ENCODE data around the gene SLC7A5.
"Not testable (repeated sequence)": the region's sequence is repeated elsewhere in the genome, so short reads cannot be mapped to it uniquely, and the experiment has no call there.

The SLC7A5 gene
- 43.8 to 368 (median 90.0) reads per million in 4 donors for total RNA-seq

DNA sequence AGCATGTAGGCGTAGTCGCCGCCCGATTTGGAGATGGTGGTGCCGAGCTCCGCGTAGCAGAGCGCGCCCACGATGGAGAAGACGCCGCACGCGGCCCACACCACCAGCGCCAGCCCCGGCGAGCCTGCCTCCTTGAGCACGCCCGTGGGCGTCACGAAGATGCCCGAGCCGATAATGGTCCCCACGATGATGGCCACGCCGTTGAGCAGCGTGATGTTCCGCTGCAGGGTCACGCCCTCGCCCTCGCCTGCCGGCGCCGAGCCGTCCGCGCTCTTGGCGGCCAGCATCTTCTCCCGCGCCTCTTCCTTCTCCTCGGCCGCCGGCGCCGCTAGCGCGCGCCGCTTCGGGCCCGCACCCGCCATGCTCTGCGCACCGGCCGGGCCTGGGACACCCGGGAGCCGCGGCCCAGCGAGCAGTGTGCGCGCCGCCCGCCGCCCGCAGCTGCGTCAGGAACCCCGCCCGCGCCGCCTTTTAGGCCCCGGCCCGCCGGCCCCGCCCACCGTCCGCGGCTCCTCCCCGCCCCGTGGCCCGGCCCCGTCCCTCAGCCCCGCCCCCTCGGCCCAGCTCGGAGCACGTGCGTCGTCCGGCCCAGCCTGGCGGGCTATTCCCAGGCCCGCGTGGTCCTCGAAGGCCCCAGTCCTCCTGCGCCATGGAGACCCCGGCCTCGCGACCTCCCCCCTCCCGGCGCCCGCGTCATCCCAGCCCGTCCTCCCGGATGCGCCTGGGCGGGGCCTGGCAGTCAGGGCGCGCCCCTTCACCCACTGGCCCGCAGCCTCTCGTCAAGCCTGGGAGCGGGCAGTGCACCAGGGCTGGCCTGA lies at the start of gene SLC7A5:
Gene SLC7A5, minus strand, starts transcription at position 447 of the 818 bp plus-strand sequence. Its CDS starts 85 bp downstream, at position 362.
- DNase-seq = peak; percentile 77 to 85 (median 80)

DNA sequence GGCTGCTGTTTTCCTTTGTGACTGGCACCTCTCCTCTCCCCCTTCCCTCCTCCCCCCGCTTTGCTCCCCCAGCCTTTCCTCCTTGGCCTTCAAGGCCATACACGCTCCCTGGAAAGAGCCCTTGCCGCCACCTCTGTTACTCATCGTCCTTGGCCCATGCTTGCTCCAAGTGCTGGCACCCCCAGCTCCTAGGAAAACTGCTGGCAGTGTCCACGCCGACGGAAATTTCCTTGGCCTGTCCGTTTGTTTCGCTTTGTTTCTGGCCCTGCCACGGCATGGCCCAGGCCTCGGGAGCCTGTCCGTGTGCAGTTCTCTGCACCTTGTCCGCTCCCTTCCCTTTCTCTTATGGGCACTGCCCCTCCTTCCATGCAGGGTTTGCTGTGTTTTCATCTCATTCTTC lies 49.0 kb upstream of the SLC7A5 start:
- no peak for DNase-seq

DNA sequence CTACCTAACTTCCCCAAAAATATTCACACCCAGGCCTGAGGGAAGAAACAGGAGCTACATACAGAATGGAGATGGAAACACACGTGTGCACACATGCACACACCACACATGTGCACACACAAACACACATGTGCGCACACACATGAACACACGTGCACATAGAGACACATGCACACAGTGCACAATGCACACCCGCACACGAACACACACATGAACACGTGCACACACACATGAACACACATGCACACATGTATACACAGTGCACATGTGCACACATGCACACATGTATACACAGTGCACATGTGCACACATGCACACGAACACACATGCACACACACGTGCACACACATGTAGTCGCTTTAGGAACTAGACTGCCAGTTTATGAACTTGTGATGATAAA lies 48.2 kb upstream of the SLC7A5 start:
- no peak for DNase-seq

DNA sequence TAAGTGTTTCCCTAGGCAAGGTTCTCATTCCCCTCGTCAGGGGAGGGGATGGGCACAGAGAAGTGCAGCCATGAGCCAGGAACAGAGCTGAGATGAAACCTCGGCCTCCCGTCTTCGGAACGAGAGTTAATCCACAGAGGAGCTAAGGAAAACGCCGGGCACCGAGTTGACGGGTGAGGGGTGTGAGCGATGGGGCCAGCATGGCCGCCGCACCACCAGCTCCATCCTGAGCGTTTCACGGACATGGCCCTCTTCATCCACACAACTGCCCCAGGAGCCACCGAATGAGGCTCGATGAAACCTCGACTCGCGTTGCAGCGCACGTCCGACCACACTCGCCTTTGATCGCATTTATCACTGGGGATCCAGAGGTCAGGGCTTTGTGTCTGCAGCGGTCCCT lies 45.5 kb upstream of the SLC7A5 start:
- DNase-seq = no peak

DNA sequence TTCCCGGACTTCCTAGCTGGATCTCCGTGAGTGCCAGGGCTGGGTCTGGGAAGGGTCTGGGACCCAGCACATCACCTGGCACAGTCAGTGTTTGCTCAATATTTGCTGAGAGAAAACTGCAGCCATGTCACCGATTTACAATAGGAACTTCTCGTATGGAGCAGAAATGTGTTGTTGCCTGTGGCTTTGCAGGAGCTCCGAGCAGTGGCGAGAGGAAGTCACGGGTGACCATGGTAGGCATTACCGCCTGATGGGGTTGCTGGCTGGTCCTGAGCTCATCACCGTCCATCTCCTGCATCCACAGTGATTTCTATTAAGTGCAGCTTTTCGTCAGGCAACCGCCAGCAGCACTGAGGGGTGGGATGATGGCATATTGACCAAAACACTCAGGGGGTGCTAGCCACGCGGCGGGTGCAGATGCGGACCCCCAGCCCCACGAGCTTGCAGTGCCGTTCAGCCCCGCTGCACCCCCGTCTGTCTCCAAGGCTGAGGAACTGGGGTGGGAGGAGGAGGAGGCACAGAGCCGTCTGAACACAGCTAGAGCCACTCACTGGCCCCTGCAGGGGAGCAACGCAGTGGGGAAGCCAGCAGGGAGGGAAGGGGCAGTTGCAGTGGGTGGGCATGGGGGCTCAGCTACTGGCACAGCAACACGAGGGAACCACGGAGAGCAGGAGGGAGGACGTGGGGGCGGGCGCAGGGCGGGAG lies 44.9 kb upstream of the SLC7A5 start:
- DNase-seq = not testable (repeated sequence)

DNA sequence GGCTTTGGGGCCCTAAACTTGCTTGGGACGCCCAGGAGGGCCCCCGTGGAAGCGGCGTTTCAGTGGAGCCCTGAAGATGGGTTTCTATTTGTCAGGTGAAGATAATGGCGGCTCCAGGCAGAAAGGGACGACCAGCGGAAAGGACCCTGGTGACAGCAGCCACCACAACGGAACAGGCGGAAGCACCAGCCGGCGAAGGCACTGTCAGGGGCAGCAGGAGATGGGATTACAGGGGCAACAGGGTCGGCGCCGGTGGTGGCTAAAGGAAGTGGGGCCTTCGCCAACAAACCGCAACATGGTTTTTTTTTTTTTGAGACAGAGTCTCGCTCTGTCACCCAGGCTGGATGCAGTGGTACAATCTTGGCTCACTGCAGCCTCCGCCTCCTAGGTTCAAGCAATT lies 43.4 kb upstream of the SLC7A5 start:
- not testable (repeated sequence) for DNase-seq

DNA sequence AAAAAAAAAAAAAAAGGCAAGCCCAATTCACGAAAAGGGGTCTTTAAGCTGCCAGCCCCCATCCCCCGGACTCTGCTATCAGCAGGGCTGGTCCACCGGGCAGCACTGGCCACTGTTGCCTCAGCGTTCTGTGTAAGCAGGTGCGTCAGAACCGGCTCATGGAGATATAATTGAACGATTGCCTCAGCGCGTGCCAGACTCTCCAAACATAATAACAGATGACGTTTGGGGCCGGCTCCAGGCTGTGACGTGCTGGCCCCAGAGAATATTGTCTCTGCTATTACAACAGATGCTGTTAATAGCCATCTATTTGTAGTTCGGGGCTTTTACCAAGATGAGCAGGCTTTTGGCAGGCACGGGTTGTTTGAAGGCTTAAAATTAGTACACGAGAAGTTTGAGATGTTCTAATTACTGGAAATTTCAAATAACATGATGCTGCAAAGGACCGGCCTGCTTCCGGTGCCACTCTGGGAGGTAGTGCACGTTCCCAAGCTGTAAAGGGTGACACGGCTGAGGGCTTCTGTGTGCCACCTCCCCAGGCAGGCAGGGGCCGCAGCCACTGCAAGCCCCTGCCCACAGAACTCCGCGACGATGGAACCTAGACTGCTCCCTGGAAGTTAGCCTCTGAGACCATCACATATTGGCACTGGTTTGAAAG lies 41.9 kb upstream of the SLC7A5 start:
- DNase-seq = not testable (repeated sequence)

DNA sequence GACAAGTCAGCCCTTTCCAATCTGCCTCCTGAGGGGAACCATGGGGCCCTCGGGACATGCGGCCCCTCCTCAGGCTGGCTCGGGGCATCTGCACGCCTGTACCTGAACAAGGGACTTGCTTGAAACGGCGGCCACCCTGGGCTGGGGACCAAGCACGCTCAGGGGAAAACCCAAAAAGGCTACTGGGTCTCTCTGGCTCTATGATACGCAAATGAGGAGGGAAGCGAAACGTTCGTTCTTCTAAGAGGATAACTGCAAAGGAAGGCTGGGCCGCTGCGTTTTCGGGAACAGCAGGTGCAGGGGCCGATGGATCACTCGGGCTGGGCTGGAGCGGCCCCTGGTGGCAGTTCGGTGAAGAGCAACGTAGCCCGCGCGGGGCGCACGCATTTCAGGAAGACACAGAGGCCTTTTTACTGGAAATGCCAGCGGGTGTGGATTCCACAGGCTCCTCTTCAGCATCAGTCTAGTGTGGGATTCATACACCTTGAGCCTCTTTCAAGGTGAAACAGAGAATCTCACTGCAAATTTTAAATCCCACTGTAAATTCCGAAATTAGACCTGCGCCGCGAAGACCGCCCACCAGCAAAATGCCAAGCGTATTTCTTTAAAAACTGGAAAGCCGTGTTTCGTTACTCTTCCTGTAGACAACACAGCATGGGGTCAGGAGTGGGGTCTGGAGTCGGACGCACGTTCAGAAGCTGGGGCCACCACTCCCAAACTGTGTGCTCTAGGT lies 40.1 kb upstream of the SLC7A5 start:
- peak; percentile 46 to 84 (median 61) for DNase-seq

DNA sequence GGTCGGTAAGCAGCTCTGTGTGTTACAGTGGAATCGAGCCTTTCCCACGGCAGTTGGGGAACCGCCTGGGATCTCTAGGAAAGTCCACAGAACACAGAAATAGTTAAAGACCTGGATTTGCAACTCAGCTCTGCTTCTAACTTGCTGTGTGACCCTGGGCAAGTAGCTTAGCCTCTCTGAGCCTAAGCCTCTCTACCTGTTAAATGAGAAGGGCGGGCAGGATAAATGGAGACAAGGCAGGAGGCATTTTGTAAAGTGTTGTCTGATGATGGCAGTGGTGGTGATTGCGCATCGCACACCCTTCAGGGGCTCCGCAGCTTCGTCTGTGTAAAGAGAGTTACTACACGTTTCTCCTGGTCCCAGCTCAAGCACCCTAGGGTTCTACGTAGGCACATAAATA lies 38.8 kb upstream of the SLC7A5 start:
- not testable (repeated sequence) for DNase-seq

DNA sequence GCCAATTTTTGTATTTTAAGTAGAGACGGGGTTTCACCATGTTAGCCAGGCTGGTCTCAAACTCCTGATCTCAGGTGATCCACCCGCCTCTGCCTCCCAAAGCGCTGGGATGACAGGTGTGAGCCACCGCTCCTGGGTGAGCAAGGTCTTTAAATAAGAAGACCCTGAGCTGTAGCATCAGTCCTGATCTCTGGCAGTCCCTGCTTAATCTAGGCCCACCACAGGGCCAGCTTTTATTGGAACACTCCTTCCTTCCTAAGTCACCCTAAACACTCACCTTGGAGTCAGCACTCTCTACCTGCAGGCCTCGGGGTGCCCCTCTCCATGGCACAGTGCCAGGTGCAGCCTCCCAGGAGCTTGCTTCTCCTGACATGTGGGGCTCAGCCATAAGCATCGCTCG lies 36.2 kb upstream of the SLC7A5 start:
- not testable (repeated sequence) for DNase-seq

DNA sequence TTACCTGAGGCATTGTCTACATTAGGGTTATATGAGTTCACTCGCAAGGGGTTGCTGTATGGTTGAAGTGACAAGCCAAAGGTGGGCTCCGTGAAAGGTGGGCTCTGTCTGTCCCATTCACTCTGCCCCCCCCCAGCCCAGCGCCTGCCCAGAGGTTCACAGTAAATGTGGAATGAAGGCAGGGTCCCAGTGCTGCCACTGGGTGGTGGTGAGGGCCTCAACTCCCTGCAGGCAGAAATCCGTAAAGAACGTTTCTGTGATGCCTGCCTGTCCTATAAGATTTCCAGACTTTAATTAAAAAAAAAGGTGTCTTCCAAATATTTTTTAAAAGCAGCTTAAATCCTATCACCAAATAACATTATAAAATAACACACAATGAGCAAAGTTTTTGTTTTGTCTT lies 35.7 kb upstream of the SLC7A5 start:
- not testable (repeated sequence) for DNase-seq

DNA sequence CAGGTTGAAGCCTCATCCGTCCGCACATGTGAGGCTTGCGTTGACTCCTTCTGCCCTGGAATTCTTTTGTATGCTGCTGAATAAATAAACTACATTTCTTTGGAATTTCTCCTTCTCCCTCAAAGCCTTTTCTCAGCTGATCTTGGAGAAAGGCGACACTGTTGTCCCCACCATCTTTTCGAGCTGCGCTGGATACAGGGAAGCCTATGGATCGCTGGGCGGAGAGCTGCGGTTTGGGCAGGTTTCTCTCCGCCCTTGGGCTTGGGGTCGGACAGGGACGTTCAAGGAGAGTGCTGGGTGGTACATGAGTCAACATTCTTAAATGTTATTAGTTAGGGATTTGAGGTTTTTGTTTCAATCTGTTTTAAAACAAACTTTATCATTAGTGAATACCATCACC lies 31.2 kb upstream of the SLC7A5 start:
- DNase-seq = not testable (repeated sequence)

DNA sequence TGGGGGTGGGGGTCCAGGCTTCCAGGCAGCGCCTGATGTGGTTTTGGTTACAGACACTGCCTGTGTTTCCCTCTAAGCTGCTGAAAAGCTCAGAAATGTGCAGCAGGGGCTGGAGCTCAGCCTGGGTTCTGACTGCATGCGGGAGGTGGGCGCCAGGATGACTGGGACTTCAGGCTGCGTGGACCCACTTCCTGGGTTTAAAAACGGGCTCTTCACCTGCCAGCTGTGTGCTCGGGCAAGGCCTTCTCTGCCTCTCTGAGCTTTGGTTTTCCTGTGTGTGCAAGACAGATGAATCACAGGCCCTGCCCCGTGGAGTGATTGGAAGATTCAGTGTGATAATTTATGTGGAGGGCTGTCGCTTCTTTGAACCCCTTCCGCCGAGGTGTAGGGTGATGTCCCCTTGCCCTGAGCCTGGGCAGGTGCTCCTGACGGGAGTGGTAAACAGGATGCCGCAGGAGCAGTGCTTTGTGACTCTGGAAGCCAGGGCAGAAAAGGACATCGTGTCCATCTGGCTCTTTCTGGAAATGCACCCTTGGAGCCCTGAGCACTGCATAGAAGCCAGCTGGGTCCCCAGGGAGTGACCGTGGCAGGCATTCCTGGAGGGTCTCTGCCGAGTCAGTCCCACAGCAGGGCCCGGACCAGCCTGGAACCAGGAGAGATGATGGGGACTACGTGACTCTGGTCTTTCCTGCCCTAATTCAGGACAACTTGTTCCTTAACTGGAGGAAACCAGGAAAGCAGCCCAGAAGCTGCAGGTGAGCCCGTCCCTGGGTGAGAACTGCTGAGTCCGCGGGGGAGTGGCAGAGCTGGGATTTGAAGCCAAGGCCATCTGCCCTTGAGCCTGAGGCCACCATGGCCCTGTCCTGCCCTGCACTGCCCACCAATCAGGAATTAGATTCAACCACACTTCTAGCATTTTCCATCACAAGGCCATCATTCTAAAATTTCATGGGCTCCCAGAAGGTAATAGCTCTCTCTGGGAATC lies 28.5 kb upstream of the SLC7A5 start:
- DNase-seq = peak in 1 of 5 donors; percentile 66

DNA sequence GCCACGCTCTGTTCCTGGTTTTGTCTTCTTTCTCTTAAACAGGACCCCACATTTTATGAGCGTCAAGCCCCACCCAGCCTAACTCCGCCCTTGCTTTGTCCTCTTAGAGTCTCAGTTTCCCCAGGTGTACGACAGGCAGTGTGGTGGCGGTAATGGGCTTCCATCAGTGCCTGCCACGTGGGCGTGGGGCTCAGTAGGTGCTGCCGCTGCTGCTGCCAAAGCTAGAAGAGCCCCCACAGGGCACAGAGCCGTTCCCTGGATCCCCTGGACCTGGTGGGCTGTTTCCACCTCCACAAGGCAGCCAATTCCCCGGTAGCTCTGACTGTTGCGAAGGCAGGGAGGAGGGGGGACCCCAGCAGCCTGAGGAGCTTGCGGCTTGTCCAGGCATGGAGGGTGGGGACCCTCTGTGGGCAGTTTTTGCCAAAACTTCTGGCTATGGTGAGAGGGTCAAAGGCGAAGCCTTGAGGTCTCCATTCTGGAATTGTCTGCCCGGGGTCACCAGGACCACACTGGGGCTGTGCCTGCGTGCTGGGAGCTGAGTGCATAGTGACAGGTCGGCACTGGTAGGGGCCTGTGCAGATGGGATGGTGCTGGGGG lies 27.7 kb upstream of the SLC7A5 start:
- DNase-seq = not testable (repeated sequence)

DNA sequence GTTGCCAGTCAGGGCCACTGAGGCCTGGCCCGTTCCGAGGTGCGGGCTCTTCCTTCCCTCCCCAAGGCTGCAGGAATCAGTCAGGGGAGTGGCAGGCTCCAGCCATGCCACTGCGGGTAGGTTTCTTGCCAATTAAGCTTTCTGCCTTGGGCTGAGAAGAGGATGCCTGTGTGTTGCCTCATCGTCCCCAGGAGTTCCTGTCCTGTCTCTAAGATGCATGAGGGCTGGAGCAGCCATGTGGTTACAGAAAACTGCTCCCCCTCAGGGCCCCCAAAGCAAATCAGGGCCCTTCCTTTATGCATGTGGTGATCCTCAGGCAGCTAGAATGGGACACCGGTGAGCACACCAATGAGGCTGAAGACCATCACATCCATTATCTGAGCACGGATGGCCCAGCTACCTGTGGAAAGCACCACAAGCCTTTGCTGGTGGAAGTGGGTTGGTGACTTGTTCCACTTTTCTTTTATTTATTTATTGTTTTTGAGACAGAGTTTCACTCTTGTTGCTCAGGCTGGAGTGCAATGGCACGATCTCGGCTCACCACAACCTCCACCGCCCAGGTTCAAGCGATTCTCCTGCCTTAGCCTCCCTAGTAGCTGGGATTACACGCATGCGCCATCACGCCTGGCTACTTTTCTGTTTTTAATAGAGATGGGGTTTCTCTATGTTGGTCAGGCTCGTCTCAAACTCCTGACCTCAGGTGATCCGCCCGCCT lies 27.0 kb upstream of the SLC7A5 start:
- not testable (repeated sequence) for DNase-seq

DNA sequence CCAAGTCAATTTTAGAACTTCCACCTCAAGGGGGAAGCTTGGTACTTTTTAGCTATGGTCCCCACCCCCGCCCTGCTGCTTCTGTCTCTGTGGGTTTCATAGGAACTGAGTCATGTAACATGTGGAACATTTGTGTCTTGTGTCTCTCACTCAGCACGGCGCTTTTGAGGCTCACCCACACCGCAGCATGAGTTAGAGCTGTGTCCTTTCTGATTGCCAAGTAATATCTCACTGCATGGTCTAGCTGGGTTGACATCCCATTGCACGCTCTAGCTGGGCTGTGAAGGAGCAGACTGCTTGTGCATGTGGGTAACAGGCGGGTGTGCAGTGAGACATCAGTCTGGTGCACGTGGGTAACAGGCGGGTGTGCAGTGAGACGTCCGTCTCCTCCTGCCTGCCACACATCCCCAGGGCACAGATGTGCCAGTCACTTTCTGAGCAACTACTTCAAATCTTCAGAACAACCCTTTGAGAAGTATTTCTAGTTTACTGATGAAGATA lies 26.4 kb upstream of the SLC7A5 start:
- DNase-seq = peak in 2 of 5 donors; percentile 3 to 94

DNA sequence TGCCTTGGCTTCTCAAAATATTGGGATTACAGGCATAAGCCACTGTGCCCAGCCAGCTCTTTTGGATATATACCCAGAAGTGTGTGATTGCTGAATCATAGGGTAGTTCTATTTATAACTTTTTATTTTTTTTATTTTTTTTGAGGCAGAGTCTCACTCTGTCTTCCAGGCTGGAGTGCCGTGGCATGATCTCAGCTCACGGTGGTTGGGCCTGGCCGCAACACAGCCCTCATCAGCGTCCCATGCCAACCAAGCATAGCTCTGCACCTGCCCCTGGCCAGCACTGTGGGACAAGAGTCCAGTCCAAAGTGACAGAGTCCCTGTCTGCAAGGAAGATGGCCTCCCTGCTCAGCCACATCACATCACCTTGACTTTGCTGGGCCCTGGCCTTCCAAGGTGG lies 24.7 kb upstream of the SLC7A5 start:
- DNase-seq = not testable (repeated sequence)

DNA sequence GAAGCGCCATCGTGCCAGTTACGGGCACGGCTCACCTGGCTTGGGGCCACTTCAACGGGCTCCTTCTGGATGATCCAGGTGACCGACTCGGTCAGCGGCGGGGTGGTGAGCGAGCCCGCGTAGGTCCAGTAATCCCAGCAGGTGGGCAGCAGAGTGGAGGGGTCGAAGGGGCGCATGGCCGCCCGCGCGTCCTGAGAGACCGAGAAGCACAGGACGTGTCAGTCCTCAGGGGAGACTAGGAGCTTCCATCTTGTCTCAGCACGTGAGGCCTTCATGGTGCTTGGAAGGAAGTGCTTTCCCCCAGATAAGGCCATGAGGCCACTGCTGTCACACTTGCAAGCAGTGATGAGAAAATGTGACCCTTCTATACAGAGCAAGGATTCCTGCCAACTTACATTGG lies 22.5 kb upstream of the SLC7A5 start:
- no peak for DNase-seq

DNA sequence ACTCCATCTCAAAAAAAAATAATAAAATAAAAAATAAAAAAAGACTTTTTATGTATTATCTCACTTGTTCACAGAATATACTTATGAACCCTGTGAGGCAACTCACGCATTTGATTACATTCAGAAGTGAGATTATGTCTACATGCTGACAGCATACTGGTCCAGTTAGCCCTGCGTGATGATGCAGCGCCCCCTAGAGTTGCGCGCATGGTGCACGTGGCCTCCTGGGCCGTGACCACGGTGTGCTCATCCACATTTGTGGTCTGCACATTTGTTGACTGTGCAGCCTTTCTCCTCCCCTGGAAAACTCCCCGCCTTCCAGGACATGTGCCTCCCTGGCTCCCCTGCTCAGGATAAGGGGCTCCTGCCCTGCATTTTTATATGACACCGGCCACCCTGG lies 20.5 kb upstream of the SLC7A5 start:
- peak in 1 of 5 donors; percentile 50 for DNase-seq

DNA sequence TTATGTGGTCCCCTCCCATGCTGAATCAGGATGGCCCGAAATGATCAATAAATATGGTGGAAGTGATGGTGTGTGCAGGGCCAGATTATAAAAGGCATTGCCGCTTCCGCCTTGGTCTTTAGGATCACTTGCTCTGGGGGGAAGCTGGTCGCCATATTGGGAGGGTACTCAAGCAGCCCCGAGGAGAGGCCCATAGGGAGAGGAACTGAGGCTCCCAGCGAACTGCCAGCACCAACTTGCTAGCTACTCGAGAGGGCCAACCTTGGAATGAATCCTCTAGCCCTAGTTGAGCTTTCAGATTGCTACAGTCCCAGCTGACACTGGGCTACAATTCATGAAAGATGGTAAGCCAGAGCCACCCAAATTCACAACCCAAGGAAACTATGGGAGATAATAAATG lies 19.0 kb upstream of the SLC7A5 start:
- not testable (repeated sequence) for DNase-seq
